Fibroblast of lung (primary cell): Measurements from ENCODE around the gene SFXN1. TPM values are rescaled to one million over a fixed set of nuclear protein-coding genes. Genes with fewer than 3 reads are reported as not detected.

Experiments used
- DNase-seq, 2 donors: peaks; one replicate each; pipeline versions ENCODE4 v3.0.0 to v3.0.0-alpha.2; 2010; ENCODE audit warnings: low read depth in 2 of 2
- H2AFZ ChIP-seq: 2 replicates; pipeline ENCODE4 v1.5.1; 2012; ENCODE audit warnings: low read length, control low read depth, inconsistent platforms
- H3K27ac ChIP-seq: 2 replicates; pipeline ENCODE4 v1.5.1; 2011; ENCODE audit warnings: low read length, control low read depth; ENCODE audit not compliant: insufficient read depth
- H3K27me3 ChIP-seq: 2 replicates; pipeline ENCODE4 v1.5.1; 2011; ENCODE audit warnings: mild to moderate bottlenecking, low read length; ENCODE audit not compliant: control insufficient read depth, insufficient read depth
- H3K36me3 ChIP-seq: 2 replicates; pipeline ENCODE4 v1.5.1; 2011; ENCODE audit warnings: low read length; ENCODE audit not compliant: control insufficient read depth, insufficient read depth
- H3K4me1 ChIP-seq: 2 replicates; pipeline ENCODE4 v1.5.1; 2011; ENCODE audit warnings: low read length; ENCODE audit not compliant: control insufficient read depth, insufficient read depth; ENCODE audit errors: extremely low read depth
- H3K4me2 ChIP-seq: 2 replicates; pipeline ENCODE4 v1.5.1; 2011; ENCODE audit warnings: low read length, control low read depth; ENCODE audit not compliant: insufficient read depth; ENCODE audit errors: extremely low read depth
- H3K4me3 ChIP-seq, 4 experiments: fragments of 200-600 bp in 1 of 4; sonication (generic) in 1 of 4; replicated peaks in 1 of 4; 2 replicates each; pipeline ENCODE4 v1.5.1; 2011 to 2016; ENCODE audit warnings: low read length in 4 of 4, low read depth in 3 of 4, mild to moderate bottlenecking in 3 of 4, control low read depth in 2 of 4, inconsistent platforms in 1 of 4, mixed read lengths in 1 of 4; ENCODE audit not compliant: insufficient read depth in 1 of 4; ENCODE audit errors: control extremely low read depth in 1 of 4
- H3K79me2 ChIP-seq: 2 replicates; pipeline ENCODE4 v1.5.1; 2012; ENCODE audit warnings: mild to moderate bottlenecking, low read length, inconsistent platforms; ENCODE audit not compliant: control insufficient read depth, insufficient read depth
- H3K9ac ChIP-seq: 2 replicates; pipeline ENCODE4 v1.5.1; 2011; ENCODE audit warnings: mild to moderate bottlenecking, low read length, control low read depth; ENCODE audit not compliant: insufficient read depth
- H3K9me3 ChIP-seq: 2 replicates; pipeline ENCODE4 v1.5.1; 2012; ENCODE audit warnings: low read depth, low read length; ENCODE audit not compliant: control insufficient read depth, insufficient read depth
- H4K20me1 ChIP-seq: 2 replicates; pipeline ENCODE4 v1.5.1; 2011; ENCODE audit warnings: low read length; ENCODE audit not compliant: control insufficient read depth, insufficient read depth; ENCODE audit errors: extremely low read depth
- CTCF ChIP-seq, 2 donors: IDR thresholded peaks in 1 of 2; conservative IDR thresholded peaks in 1 of 2; 1 replicate in 1 of 2; 2 replicates in 1 of 2; pipeline ENCODE4 v1.5.1; 2011 to 2012; ENCODE audit warnings: low read length in 2 of 2, control low read depth in 1 of 2, inconsistent platforms in 1 of 2, low read depth in 1 of 2, mild to moderate bottlenecking in 1 of 2
- EZH2 ChIP-seq: IDR thresholded peaks from 2 replicates; pipeline ENCODE4 v1.5.1; 2012; ENCODE audit warnings: low read length, control low read depth, mild to moderate bottlenecking; ENCODE audit errors: missing control alignments
- polyA plus RNA-seq, 2 donors: library from polyadenylated mRNA; depleted of rRNA in 1 of 2; stranded (reverse) in 1 of 2; unstranded in 1 of 2; fragments of >200 nt; gene quantifications; 2 replicates each; pipeline ENCODE4 v1.2.1, GENCODE V29; 2011 to 2012; ENCODE audit warnings: missing spikeins in 1 of 2
- total RNA-seq: library from RNA; depleted of rRNA; stranded (reverse); fragments of >200 nt; gene quantifications from 2 replicates; pipeline ENCODE4 v1.2.1, GENCODE V29; 2014

The SFXN1 gene
- total and polyA plus RNA-seq, 2 donors (not counting 1 experiment from before 2014, with no cell fraction given): 58.3 to 125 TPM

GRCh38 chr5:175548626-175549311, 70.4 kb downstream of the SFXN1 start:
- DNase-seq: no peak
- TF ChIP-seq CTCF (conservative IDR thresholded peaks at IDR 0.05 in 1 of 2, IDR thresholded peaks at IDR 0.05 in 1 of 2; ENCODE audit: low read depth in 1 of 2, low read length in 2 of 2) (no peak), EZH2 (no peak)
- no peaks in the 10 kb centered on the region for H3K4me1 ChIP-seq
- H3K79me2 ChIP-seq: no peaks in the 10 kb centered on the region
- no peaks in the 10 kb centered on the region for H3K36me3 ChIP-seq
- no peaks in the 10 kb centered on the region for H3K9me3 ChIP-seq
- H3K27ac ChIP-seq: no peak overlapping the region
- H3K27me3 ChIP-seq: no peaks in the 10 kb centered on the region
- no peak overlapping the region for H3K4me3 ChIP-seq
- no peaks in the 10 kb centered on the region for H4K20me1 ChIP-seq
- no peak overlapping the region for H3K9ac ChIP-seq
- no peak overlapping the region for H2AFZ ChIP-seq
- H3K4me2 ChIP-seq: no peak overlapping the region

GRCh38 chr5:175550055-175550805, 71.9 kb downstream of the SFXN1 start:
- TF ChIP-seq CTCF (conservative IDR thresholded peaks at IDR 0.05 in 1 of 2, IDR thresholded peaks at IDR 0.05 in 1 of 2; ENCODE audit: low read depth in 1 of 2, low read length in 2 of 2) (no peak), EZH2 (no peak)
- Histone ChIP-seq H3K27ac (no peak overlapping the region), H3K4me1 (no peaks in the 10 kb centered on the region), H3K27me3 (no peaks in the 10 kb centered on the region), H3K9me3 (no peaks in the 10 kb centered on the region), H3K36me3 (no peaks in the 10 kb centered on the region), H2AFZ (no peak overlapping the region), H3K4me2 (no peak overlapping the region), H3K9ac (no peak overlapping the region), H4K20me1 (no peaks in the 10 kb centered on the region), H3K79me2 (no peaks in the 10 kb centered on the region), H3K4me3 (no peak overlapping the region)
- DNase-seq: no peak

- no peak overlapping the region for H3K4me3 ChIP-seq
- no peaks in the 10 kb centered on the region for H3K4me1 ChIP-seq
- H3K9me3 ChIP-seq: no peaks in the 10 kb centered on the region
- H4K20me1 ChIP-seq: no peaks in the 10 kb centered on the region
- DNase-seq: no peak
- H3K4me2 ChIP-seq: no peak overlapping the region
- H3K79me2 ChIP-seq: no peaks in the 10 kb centered on the region
- no peak overlapping the region for H3K27ac ChIP-seq
- H3K36me3 ChIP-seq: no peaks in the 10 kb centered on the region
- H3K27me3 ChIP-seq: no peaks in the 10 kb centered on the region
- TF ChIP-seq EZH2 (no peak), CTCF (conservative IDR thresholded peaks at IDR 0.05 in 1 of 2, IDR thresholded peaks at IDR 0.05 in 1 of 2; ENCODE audit: low read depth in 1 of 2, low read length in 2 of 2) (no peak)
- no peak overlapping the region for H2AFZ ChIP-seq
- H3K9ac ChIP-seq: no peak overlapping the region
These were observed 72.9 kb downstream of the SFXN1 start for GRCh38 chr5:175551266-175551665.
